Mucosa of descending colon (tissue), 3 donors: ENCODE data around the gene GKN1. TPM values are rescaled to one million over a fixed set of nuclear protein-coding genes. Genes with fewer than 3 reads are reported as not detected.

Experiments used
- ATAC-seq: fragments of 200-7000 bp; cut with Tn5 transposase; one replicate; pipeline ENCODE4 v1.9.1; 2020; ENCODE audit warnings: mild to moderate bottlenecking, moderate library complexity
- DNase-seq, 3 donors: peaks; one replicate each; pipeline ENCODE4 v3.0.0-alpha.2; 2020
- H3K36me3 ChIP-seq: fragments of 200-600 bp; one replicate; pipeline ENCODE4 v1.8.0; 2021; ENCODE audit warnings: low read depth, mild to moderate bottlenecking
- H3K4me1 ChIP-seq: fragments of 200-600 bp; one replicate; pipeline ENCODE4 v1.8.0; 2021; ENCODE audit warnings: low read depth, mild to moderate bottlenecking
- H3K4me3 ChIP-seq: fragments of 200-600 bp; one replicate; pipeline ENCODE4 v1.8.0; 2021; ENCODE audit warnings: mild to moderate bottlenecking
- H3K9me3 ChIP-seq: fragments of 200-600 bp; one replicate; pipeline ENCODE4 v1.8.0; 2021; ENCODE audit warnings: mild to moderate bottlenecking
- intact Hi-C, 2 donors: fragments of 100-400 bp; cut with DNase I in 1 of 2; cut with micrococcal nuclease in 1 of 2; formaldehyde crosslinking; loops; one replicate each; pipeline versions ENCODE4 v1.11.0 to v1.11.1; 2022; cut with DNase I, micrococcal nuclease
- total RNA-seq, 3 donors: library from RNA; stranded (reverse); fragmentation: NEBNext Ultra II Directional in 2 of 3; extraction: Animal tissue kit (Norgen Biotek cat#: 25700) in 2 of 3; gene quantifications; one replicate each; pipeline versions ENCODE4 v1.2.1 to v1.2.4, GENCODE V29; 2021 to 2023
- TF ChIP-seq, protein P1 (sequence below): fragments of 200-600 bp; IDR thresholded peaks from one replicate; pipeline ENCODE4 v1.8.0; 2022; ENCODE audit warnings: antibody characterized with exemption, mild to moderate bottlenecking
- donor health status: DM: no; HTN: no; CAD: no; lungs with moderate emphysema.
- donor health status: DM: no; HTN: no; CAD: no.
- donor health status: DM: no; HTN: yes; CAD: no.

Gene GKN1
- total RNA-seq, 3 donors from 2014 or later = not detected

- DNase-seq (peak in 1 of 3 donors; percentile 6), ATAC-seq (peak; percentile 48)
- TF ChIP-seq, protein P1, sequence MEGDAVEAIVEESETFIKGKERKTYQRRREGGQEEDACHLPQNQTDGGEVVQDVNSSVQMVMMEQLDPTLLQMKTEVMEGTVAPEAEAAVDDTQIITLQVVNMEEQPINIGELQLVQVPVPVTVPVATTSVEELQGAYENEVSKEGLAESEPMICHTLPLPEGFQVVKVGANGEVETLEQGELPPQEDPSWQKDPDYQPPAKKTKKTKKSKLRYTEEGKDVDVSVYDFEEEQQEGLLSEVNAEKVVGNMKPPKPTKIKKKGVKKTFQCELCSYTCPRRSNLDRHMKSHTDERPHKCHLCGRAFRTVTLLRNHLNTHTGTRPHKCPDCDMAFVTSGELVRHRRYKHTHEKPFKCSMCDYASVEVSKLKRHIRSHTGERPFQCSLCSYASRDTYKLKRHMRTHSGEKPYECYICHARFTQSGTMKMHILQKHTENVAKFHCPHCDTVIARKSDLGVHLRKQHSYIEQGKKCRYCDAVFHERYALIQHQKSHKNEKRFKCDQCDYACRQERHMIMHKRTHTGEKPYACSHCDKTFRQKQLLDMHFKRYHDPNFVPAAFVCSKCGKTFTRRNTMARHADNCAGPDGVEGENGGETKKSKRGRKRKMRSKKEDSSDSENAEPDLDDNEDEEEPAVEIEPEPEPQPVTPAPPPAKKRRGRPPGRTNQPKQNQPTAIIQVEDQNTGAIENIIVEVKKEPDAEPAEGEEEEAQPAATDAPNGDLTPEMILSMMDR = no peak
- H3K9me3 ChIP-seq = no peaks in the 10 kb centered on the region
- H3K36me3 ChIP-seq = no peaks in the 10 kb centered on the region
- intact Hi-C loops = no loop called here
- no peak overlapping the region for H3K4me3 ChIP-seq
- H3K4me1 ChIP-seq = no peaks in the 10 kb centered on the region
Measured at GRCh38 chr2:68971591-68972231, 2.7 kb upstream of the GKN1 start.

GRCh38 chr2:68974946-68975665 lies 670 bp downstream of the GKN1 start:
- no peak overlapping the region for H3K4me3 ChIP-seq
- H3K9me3 ChIP-seq = no peaks in the 10 kb centered on the region
- no peaks in the 10 kb centered on the region for H3K36me3 ChIP-seq
- intact Hi-C loops = no loop called here
- ATAC-seq (no peak), DNase-seq (no peak)
- TF ChIP-seq, protein P1 = no peak
- H3K4me1 ChIP-seq = no peaks in the 10 kb centered on the region

- no peaks in the 10 kb centered on the region for H3K36me3 ChIP-seq
- DNase-seq = no peak
- TF ChIP-seq, protein P1 = no peak
- intact Hi-C loops = no loop called here
- H3K4me1 ChIP-seq = no peaks in the 10 kb centered on the region
- no peak for ATAC-seq
- H3K9me3 ChIP-seq = no peaks in the 10 kb centered on the region
- H3K4me3 ChIP-seq = no peak overlapping the region
Measured at GRCh38 chr2:68975844-68976243, 1.4 kb downstream of the GKN1 start.

- Histone ChIP-seq H3K4me3 (no peak overlapping the region), H3K9me3 (no peaks in the 10 kb centered on the region), H3K4me1 (no peaks in the 10 kb centered on the region), H3K36me3 (no peaks in the 10 kb centered on the region)
- DNase-seq (no peak), ATAC-seq (no peak)
- intact Hi-C loops = no loop called here
- TF ChIP-seq, protein P1 = no peak
Measured at GRCh38 chr2:68977453-68977852, 3.0 kb downstream of the GKN1 start.

DNA sequence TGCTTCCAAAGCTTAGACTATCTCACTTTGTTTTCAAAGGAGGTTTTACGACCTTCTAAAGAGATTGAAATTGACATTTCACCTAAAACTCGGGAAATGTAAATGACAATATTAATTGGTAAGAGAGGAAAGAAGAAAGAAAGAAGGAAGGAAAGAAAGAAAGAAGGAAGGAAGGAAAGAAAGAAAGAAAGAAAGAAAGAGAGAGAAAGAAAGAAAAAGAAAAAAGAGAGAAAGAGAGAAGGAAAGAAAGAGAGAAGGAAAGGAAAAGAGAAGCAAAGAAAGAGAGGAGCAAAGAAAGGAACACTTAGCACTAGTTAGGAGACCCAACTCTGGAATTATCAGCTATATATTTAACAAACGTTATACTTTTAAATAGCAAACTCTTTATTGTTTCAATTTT lies 3.7 kb downstream of the GKN1 start:
- Histone ChIP-seq H3K36me3 (no peaks in the 10 kb centered on the region), H3K4me1 (no peaks in the 10 kb centered on the region), H3K4me3 (no peak overlapping the region), H3K9me3 (no peaks in the 10 kb centered on the region)
- DNase-seq = no peak
- TF ChIP-seq, protein P1 = no peak
- no peak for ATAC-seq
- intact Hi-C loops = no loop called here
